ENCODE results near the gene CCNT1.

- TF ChIP-seq, protein P1, sequence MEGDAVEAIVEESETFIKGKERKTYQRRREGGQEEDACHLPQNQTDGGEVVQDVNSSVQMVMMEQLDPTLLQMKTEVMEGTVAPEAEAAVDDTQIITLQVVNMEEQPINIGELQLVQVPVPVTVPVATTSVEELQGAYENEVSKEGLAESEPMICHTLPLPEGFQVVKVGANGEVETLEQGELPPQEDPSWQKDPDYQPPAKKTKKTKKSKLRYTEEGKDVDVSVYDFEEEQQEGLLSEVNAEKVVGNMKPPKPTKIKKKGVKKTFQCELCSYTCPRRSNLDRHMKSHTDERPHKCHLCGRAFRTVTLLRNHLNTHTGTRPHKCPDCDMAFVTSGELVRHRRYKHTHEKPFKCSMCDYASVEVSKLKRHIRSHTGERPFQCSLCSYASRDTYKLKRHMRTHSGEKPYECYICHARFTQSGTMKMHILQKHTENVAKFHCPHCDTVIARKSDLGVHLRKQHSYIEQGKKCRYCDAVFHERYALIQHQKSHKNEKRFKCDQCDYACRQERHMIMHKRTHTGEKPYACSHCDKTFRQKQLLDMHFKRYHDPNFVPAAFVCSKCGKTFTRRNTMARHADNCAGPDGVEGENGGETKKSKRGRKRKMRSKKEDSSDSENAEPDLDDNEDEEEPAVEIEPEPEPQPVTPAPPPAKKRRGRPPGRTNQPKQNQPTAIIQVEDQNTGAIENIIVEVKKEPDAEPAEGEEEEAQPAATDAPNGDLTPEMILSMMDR (IDR thresholded peaks at IDR 0.05 in 2 of 3, conservative IDR thresholded peaks at IDR 0.05 in 1 of 3; ENCODE audit: borderline replicate concordance in 1 of 3, insufficient read depth in 1 of 3, low read depth in 2 of 3, low read length in 2 of 3): no peak
- TF ChIP-seq, protein P2, sequence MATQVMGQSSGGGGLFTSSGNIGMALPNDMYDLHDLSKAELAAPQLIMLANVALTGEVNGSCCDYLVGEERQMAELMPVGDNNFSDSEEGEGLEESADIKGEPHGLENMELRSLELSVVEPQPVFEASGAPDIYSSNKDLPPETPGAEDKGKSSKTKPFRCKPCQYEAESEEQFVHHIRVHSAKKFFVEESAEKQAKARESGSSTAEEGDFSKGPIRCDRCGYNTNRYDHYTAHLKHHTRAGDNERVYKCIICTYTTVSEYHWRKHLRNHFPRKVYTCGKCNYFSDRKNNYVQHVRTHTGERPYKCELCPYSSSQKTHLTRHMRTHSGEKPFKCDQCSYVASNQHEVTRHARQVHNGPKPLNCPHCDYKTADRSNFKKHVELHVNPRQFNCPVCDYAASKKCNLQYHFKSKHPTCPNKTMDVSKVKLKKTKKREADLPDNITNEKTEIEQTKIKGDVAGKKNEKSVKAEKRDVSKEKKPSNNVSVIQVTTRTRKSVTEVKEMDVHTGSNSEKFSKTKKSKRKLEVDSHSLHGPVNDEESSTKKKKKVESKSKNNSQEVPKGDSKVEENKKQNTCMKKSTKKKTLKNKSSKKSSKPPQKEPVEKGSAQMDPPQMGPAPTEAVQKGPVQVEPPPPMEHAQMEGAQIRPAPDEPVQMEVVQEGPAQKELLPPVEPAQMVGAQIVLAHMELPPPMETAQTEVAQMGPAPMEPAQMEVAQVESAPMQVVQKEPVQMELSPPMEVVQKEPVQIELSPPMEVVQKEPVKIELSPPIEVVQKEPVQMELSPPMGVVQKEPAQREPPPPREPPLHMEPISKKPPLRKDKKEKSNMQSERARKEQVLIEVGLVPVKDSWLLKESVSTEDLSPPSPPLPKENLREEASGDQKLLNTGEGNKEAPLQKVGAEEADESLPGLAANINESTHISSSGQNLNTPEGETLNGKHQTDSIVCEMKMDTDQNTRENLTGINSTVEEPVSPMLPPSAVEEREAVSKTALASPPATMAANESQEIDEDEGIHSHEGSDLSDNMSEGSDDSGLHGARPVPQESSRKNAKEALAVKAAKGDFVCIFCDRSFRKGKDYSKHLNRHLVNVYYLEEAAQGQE (IDR thresholded peaks at IDR 0.05; ENCODE audit: low read depth): no peak
- TF ChIP-seq POLR2A (IDR thresholded peaks at IDR 0.05; ENCODE audit: borderline replicate concordance, extremely low read depth, insufficient read depth, insufficient read length) (no peak), YY1 (IDR thresholded peaks at IDR 0.05; ENCODE audit: extremely low read depth, insufficient replicate concordance, low read depth, low read length) (no peak), TCF7L2 (IDR thresholded peaks at IDR 0.05; ENCODE audit: borderline replicate concordance, extremely low read depth, insufficient read depth, insufficient read length) (no peak), EZH2 (IDR thresholded peaks at IDR 0.05) (no peak), EGR1 (IDR thresholded peaks at IDR 0.05; ENCODE audit: low read depth) (no peak), RAD21 (IDR thresholded peaks at IDR 0.05; ENCODE audit: low read depth) (no peak), EZH2phosphoT487 (IDR thresholded peaks at IDR 0.05; ENCODE audit: borderline replicate concordance) (no peak), SRF (IDR thresholded peaks at IDR 0.05; ENCODE audit: low read depth) (no peak), SIN3A (IDR thresholded peaks at IDR 0.05; ENCODE audit: low read depth) (no peak), POLR2AphosphoS5 (IDR thresholded peaks at IDR 0.05; ENCODE audit: low read depth, low read length) (no peak), ZFX (IDR thresholded peaks at IDR 0.05) (no peak)
- TF ChIP-seq, protein P3, sequence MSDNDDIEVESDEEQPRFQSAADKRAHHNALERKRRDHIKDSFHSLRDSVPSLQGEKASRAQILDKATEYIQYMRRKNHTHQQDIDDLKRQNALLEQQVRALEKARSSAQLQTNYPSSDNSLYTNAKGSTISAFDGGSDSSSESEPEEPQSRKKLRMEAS (IDR thresholded peaks at IDR 0.05): no peak
Observed at GRCh38 chr12:48728807-48729206, 12.3 kb upstream of the CCNT1 start.
